ENCODE data around the gene PAQR6. TPM values are rescaled to one million over a fixed set of nuclear protein-coding genes. Genes with fewer than 3 reads are reported as not detected.
A peak's percentile ranks its signal among the peaks of the same experiment; 100 is the strongest.

The PAQR6 gene
- total RNA-seq, 1 experiment from 2014 or later: 4.1 TPM

DNA sequence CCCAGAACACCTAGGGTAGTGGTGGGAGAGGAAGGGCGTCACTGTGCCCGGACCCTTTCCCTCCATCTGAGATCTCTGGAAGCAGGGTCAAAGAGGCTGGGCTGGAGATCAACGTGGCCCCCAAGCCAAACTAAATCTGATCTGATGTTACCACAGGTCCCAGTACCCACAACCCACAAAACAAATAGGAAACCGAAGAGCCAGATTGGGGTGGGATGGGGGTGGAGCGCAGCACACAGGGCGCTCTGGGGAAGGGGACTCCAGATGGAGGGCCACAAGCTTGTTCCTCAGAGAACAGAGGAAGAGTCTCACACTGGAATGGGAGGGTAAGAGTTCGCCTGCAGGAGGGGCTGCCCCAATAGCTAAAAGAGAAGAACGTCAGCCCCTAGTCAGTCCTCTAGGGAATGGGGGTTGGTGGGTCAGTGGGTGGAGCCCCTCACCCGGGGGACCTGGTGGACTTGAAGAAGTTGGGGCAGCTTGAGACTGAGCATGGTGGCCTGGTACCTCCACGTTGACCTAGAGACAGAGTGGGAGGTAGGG lies 1.5 kb downstream of the PAQR6 start:
- Histone ChIP-seq H3K4me1 (ENCODE audit: insufficient read depth, low read length, poor library complexity, severe bottlenecking) (peaks cover 6% of the 10 kb centered on the region), H3K27me3 (replicated peaks; ENCODE audit: insufficient read depth, low read depth, low read length, poor library complexity) (no peaks in the 10 kb centered on the region), H3K4me3 (ENCODE audit: low read depth, low read length, poor library complexity, severe bottlenecking) (no peak overlapping the region), H3K27ac (ENCODE audit: low read depth, low read length, poor library complexity, severe bottlenecking) (no peak overlapping the region), H3K9me3 (ENCODE audit: low read depth, low read length, poor library complexity, severe bottlenecking) (no peaks in the 10 kb centered on the region), H3K36me3 (ENCODE audit: insufficient read depth, low read length, poor library complexity, severe bottlenecking) (peaks cover 17% of the 10 kb centered on the region)
- ChIA-PET POLR2A (ENCODE audit: low non-redundant PET) (no interaction called here), CTCF (interaction anchor here (0.7 to 1.0 kb wide), 2 partner anchors 21 to 101 kb away, joined by 3 to 4 read pairs; no protein-coding TSS in a partner anchor)
- BruUV-seq (replicated peaks): no TSS peak
- no peak for DNase-seq (ENCODE audit: low spot score)
- intact Hi-C loops (cut with micrococcal nuclease; ENCODE audit: unreplicated experiment): no loop called here
- no peak for TF ChIP-seq EZH2 (IDR thresholded peaks at IDR 0.05; ENCODE audit: borderline replicate concordance, low read depth, low read length, poor library complexity, severe bottlenecking)
- TF ChIP-seq, protein P1, sequence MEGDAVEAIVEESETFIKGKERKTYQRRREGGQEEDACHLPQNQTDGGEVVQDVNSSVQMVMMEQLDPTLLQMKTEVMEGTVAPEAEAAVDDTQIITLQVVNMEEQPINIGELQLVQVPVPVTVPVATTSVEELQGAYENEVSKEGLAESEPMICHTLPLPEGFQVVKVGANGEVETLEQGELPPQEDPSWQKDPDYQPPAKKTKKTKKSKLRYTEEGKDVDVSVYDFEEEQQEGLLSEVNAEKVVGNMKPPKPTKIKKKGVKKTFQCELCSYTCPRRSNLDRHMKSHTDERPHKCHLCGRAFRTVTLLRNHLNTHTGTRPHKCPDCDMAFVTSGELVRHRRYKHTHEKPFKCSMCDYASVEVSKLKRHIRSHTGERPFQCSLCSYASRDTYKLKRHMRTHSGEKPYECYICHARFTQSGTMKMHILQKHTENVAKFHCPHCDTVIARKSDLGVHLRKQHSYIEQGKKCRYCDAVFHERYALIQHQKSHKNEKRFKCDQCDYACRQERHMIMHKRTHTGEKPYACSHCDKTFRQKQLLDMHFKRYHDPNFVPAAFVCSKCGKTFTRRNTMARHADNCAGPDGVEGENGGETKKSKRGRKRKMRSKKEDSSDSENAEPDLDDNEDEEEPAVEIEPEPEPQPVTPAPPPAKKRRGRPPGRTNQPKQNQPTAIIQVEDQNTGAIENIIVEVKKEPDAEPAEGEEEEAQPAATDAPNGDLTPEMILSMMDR (conservative IDR thresholded peaks at IDR 0.05; ENCODE audit: low read depth, low read length): no peak

DNA sequence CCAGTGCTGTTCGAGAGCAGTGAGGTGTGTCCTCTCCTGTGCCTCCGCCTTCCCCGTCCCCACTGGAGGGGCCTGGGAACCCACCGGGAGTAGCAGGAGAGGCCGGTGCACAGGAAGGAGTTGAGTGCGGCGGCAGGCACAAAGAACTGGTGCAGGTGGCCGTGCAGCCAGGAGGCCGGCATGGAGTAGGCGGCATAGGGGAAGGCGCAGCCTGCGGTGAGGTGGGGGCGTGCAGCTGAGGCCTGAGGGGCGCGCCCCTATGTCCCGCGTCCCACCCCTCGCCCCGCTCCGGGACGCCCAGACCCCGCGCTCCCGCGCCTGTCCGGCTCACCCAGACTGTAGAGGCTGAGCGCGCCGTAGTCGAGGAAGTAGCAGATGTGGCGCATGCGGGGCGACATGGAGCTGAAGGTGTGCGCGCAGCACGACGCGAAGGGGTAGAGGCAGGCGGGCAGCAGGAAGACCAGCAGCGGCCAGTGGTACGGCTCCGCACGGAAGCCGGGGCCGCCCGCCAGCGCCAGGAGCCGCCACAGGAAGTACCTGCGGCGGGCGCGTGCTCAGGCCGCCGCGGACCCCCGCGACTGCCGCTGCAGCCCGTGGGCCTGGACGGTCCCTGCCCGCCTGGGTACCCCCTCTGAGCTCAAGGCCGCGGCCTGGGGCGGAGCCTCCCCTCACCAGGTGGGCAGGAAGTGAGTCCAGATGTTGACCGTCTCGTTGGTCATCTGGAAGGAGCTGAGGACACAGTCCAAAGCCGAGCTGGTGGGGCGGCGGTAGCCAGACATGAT lies 2.2 kb downstream of the PAQR6 start:
- peak overlapping the region; percentile 19 for H3K4me3 ChIP-seq (ENCODE audit: low read depth, low read length, poor library complexity, severe bottlenecking)
- H3K27ac ChIP-seq (ENCODE audit: low read depth, low read length, poor library complexity, severe bottlenecking): no peak overlapping the region
- no peaks in the 10 kb centered on the region for H3K9me3 ChIP-seq (ENCODE audit: low read depth, low read length, poor library complexity, severe bottlenecking)
- intact Hi-C loops (cut with micrococcal nuclease; ENCODE audit: unreplicated experiment): no loop called here
- ChIA-PET POLR2A (ENCODE audit: low non-redundant PET) (interaction anchor here (1.1 kb wide), 1 partner anchor 13 kb away, joined by 5 read pairs; no protein-coding TSS in a partner anchor), CTCF (interaction anchor here (0.7 to 1.0 kb wide), 2 partner anchors 20 to 100 kb away, joined by 3 to 4 read pairs; no protein-coding TSS in a partner anchor)
- TF ChIP-seq, protein P1 (conservative IDR thresholded peaks at IDR 0.05; ENCODE audit: low read depth, low read length): no peak
- TF ChIP-seq EZH2 (IDR thresholded peaks at IDR 0.05; ENCODE audit: borderline replicate concordance, low read depth, low read length, poor library complexity, severe bottlenecking): no peak
- no TSS peak for BruUV-seq (replicated peaks)
- peaks cover 6% of the 10 kb centered on the region for H3K4me1 ChIP-seq (ENCODE audit: insufficient read depth, low read length, poor library complexity, severe bottlenecking)
- H3K36me3 ChIP-seq (ENCODE audit: insufficient read depth, low read length, poor library complexity, severe bottlenecking): peaks cover 10% of the 10 kb centered on the region
- no peak for DNase-seq (ENCODE audit: low spot score)
- H3K27me3 ChIP-seq (replicated peaks; ENCODE audit: insufficient read depth, low read depth, low read length, poor library complexity): no peaks in the 10 kb centered on the region

DNA sequence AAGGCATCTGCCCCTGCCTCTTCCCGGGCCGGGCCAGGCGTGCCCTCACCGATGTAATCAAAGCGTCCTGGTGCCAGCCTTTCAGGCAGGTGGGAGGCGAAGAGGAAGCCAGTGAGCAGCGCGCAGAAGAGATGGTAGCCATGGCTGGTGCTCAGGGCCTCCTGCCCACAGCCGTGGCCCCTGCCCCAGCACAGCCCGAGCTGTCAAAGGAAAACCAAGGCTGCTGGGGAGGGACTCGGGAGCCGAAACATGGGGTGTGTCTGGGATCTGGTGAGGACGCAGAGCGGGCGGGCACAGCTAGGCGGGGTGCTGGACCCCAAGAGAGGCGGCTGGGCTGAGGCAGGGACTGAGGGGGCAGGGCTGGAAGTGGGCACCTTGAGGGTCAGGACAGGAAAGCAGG lies 3.1 kb downstream of the PAQR6 start:
- ChIA-PET POLR2A (ENCODE audit: low non-redundant PET) (interaction anchor here (1.1 kb wide), 1 partner anchor 13 kb away, joined by 5 read pairs; no protein-coding TSS in a partner anchor), CTCF (no interaction called here)
- no peaks in the 10 kb centered on the region for H3K27me3 ChIP-seq (replicated peaks; ENCODE audit: insufficient read depth, low read depth, low read length, poor library complexity)
- H3K4me3 ChIP-seq (ENCODE audit: low read depth, low read length, poor library complexity, severe bottlenecking): no peak overlapping the region
- TF ChIP-seq, protein P1 (conservative IDR thresholded peaks at IDR 0.05; ENCODE audit: low read depth, low read length): no peak
- no peak for TF ChIP-seq EZH2 (IDR thresholded peaks at IDR 0.05; ENCODE audit: borderline replicate concordance, low read depth, low read length, poor library complexity, severe bottlenecking)
- no peak for DNase-seq (ENCODE audit: low spot score)
- no peaks in the 10 kb centered on the region for H3K9me3 ChIP-seq (ENCODE audit: low read depth, low read length, poor library complexity, severe bottlenecking)
- H3K27ac ChIP-seq (ENCODE audit: low read depth, low read length, poor library complexity, severe bottlenecking): no peak overlapping the region
- peaks cover 6% of the 10 kb centered on the region for H3K4me1 ChIP-seq (ENCODE audit: insufficient read depth, low read length, poor library complexity, severe bottlenecking)
- H3K36me3 ChIP-seq (ENCODE audit: insufficient read depth, low read length, poor library complexity, severe bottlenecking): peaks cover 1% of the 10 kb centered on the region
- intact Hi-C loops (cut with micrococcal nuclease; ENCODE audit: unreplicated experiment): no loop called here
- no TSS peak for BruUV-seq (replicated peaks)

All from A673 (cell line).